ENCODE results near the gene ZEB1.

GRCh38 chr10:31313396-31313795 lies 5.6 kb upstream of the ZEB1 start:
- TF ChIP-seq CTCF (IDR thresholded peaks at IDR 0.05) (no peak), POLR2A (IDR thresholded peaks at IDR 0.05) (no peak)
